Heart right ventricle (tissue), 16 donors: ENCODE results near the gene PSMB3. TPM values are rescaled to one million over a fixed set of nuclear protein-coding genes. Genes with fewer than 3 reads are reported as not detected.

Experiments
- ATAC-seq, 8 donors: fragments of 200-7000 bp; cut with Tn5 transposase; one replicate each; pipeline ENCODE4 v1.9.1; 2020; ENCODE audit warnings: mild to moderate bottlenecking in 8 of 8, moderate library complexity in 8 of 8, moderate number of reproducible peaks in 1 of 8
- DNase-seq, 2 donors: peaks; one replicate each; pipeline ENCODE4 v3.0.0-alpha.2; 2020
- H3K27ac ChIP-seq, 10 donors: fragments of 200-600 bp; sonication (generic) in 2 of 10; one replicate each; pipeline versions ENCODE4 v1.5.0 to v1.8.0; 2020 to 2022; ENCODE audit warnings: mild to moderate bottlenecking in 3 of 10
- H3K27me3 ChIP-seq, 7 donors: fragments of 200-600 bp; one replicate each; pipeline ENCODE4 v1.8.0; 2021 to 2022; ENCODE audit warnings: mild to moderate bottlenecking in 2 of 7
- H3K36me3 ChIP-seq, 9 donors: fragments of 200-600 bp; sonication (generic) in 1 of 9; one replicate each; pipeline versions ENCODE4 v1.5.0 to v1.8.0; 2020 to 2022; ENCODE audit warnings: mild to moderate bottlenecking in 2 of 9
- H3K4me1 ChIP-seq, 9 donors: fragments of 200-600 bp; sonication (generic) in 1 of 9; one replicate each; pipeline versions ENCODE4 v1.5.0 to v1.8.0; 2020 to 2022; ENCODE audit warnings: mild to moderate bottlenecking in 4 of 9
- H3K4me3 ChIP-seq, 10 donors: fragments of 200-600 bp; sonication (generic) in 2 of 10; one replicate each; pipeline versions ENCODE4 v1.5.0 to v1.8.0; 2020 to 2022; ENCODE audit warnings: mild to moderate bottlenecking in 7 of 10, moderate library complexity in 2 of 10
- H3K9me3 ChIP-seq, 11 donors: fragments of 200-600 bp in 10 of 11; sonication (generic) in 2 of 11; one replicate each; pipeline versions ENCODE4 v1.5.0 to v1.8.0; 2013 to 2022; ENCODE audit warnings: mild to moderate bottlenecking in 2 of 11, control low read depth in 1 of 11, moderate library complexity in 1 of 11
- WGBS, 2 donors: extraction: QIAGEN DNeasy Blood & Tissue Kit; methylation state at CpG; one replicate each; pipeline ENCODE4 v1.1.7; 2013; ENCODE audit warnings: inconsistent platforms in 1 of 2; 5-methylcytosine and 5-hydroxymethylcytosine counted together
- intact Hi-C, 10 donors: fragments of 100-400 bp; cut with DNase I; formaldehyde crosslinking; loops; one replicate each; pipeline versions ENCODE4 v1.11.1 to v1.14.2; 2022
- polyA plus RNA-seq, 2 donors: library from polyadenylated mRNA; stranded (reverse); fragments of 200-250 nt; gene quantifications; one replicate each; pipeline ENCODE4 v1.2.3, GENCODE V29; 2013
- total RNA-seq, 10 donors: library from RNA; stranded (reverse); fragmentation: NEBNext Ultra II Directional in 3 of 10; extraction: Animal tissue kit (Norgen Biotek cat#: 25700) in 3 of 10; gene quantifications; one replicate each; pipeline versions ENCODE4 v1.2.1 to v1.2.4, GENCODE V29; 2021 to 2023
- TF ChIP-seq, protein P1 (sequence below), 9 donors: fragments of 200-600 bp; sonication (generic) in 2 of 9; IDR thresholded peaks; one replicate each; pipeline versions ENCODE4 v1.5.0 to v1.8.0; 2021 to 2022; ENCODE audit warnings: antibody characterized with exemption in 9 of 9, mild to moderate bottlenecking in 5 of 9, moderate library complexity in 1 of 9
- donor health status: Arrhythmogenic right ventricular cardiomyopathy.
- donor health status: ischemic (EF 13 %, LVEDD 7.1; RV severe dilation, severe dysfunction).
- donor health status: healthy with polysubstance abuse.
- donor health status: DM: no; HTN: yes; CAD: no.
- donor health status: DM: no; HTN: no; CAD: no.
- donor health status: ischemic (EF 25% LVEDD 6.9; RV normal size, moderate dysfunction).
- donor health status: ischemic (EF 25% LVEDD 5.7; RV mildly dilated, moderate dysfunction).
- donor health status: healthy.
- donor health status: DM: yes; HTN: yes; CAD: no.
- donor health status: Ischemic cardiomyopathy.
- donor health status: ischemic (EF 35%, LVEDD 5.7; RV mildly dilated, moderate dysfunction).
- donor health status: nonischemic (EF 11% LVEDD 7.7; RV severe dilation, severe dysfunction).
- donor health status: DM: yes; HTN: yes; CAD: no.
- donor health status: PGD.
- donor health status: ischemic (EF 29% LVEDD 5.4; RV normal size, mild dysfunction).
- donor health status: nonischemic (EF 23%, LVEDD 6.1; RV moderate dilation, normal function).

The PSMB3 gene
- total and polyA plus RNA-seq, 12 donors = 148 to 379 (median 165) TPM

DNA sequence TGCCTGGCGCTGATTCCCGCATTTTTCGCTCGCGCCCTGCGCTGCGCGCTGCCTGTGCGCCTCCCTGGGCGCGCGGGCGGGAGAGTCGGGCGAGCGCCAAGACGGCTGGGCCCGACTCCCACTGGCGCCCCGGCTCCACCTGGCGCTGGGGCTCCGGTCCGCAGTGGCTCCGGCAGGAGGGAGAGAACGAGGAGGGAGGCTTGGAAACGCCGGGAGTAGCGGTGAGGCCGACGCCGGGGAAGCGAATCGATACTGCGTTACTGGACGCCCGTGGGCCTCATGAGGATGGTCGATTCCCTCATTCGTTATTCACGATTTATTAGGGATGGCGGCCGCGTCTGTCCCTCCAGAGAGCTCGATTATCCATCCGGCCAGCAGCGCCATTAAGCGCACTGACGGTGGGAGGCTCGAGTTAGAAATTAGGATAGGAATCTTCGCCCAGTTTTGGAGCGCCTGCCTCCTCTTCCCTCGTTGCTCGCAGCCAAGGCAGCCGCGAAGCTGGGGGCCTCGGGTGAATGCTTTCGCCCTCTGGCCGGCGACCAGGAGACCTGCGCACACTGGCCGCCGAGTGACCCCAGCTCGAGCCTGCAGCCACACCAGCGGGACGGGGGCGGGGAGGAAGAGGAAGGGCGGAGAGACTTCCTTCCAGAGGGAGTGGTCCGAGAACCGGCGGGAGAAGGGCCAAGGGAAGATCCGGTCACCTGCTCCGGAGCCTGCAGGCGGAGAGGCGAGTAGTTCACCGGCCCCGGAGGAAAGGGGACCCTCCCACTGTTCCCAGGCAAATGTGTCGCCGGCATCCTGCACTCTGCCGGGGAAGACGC is 3.1 kb upstream of the PSMB3 start:
- peak; percentile 48 to 74 (median 62) for ATAC-seq
- TF ChIP-seq, protein P1, sequence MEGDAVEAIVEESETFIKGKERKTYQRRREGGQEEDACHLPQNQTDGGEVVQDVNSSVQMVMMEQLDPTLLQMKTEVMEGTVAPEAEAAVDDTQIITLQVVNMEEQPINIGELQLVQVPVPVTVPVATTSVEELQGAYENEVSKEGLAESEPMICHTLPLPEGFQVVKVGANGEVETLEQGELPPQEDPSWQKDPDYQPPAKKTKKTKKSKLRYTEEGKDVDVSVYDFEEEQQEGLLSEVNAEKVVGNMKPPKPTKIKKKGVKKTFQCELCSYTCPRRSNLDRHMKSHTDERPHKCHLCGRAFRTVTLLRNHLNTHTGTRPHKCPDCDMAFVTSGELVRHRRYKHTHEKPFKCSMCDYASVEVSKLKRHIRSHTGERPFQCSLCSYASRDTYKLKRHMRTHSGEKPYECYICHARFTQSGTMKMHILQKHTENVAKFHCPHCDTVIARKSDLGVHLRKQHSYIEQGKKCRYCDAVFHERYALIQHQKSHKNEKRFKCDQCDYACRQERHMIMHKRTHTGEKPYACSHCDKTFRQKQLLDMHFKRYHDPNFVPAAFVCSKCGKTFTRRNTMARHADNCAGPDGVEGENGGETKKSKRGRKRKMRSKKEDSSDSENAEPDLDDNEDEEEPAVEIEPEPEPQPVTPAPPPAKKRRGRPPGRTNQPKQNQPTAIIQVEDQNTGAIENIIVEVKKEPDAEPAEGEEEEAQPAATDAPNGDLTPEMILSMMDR (IDR thresholded peaks at IDR 0.05) = peak in 2 of 9 donors; percentile 30 to 31
- DNase-seq = peak; percentile 90 to 95
- peaks cover 0 to 10% (median 0%) of the 10 kb centered on the region in 9 donors for H3K36me3 ChIP-seq
- peaks cover 0 to 52% (median 0%) of the 10 kb centered on the region in 7 donors for H3K27me3 ChIP-seq
- H3K4me1 ChIP-seq = peaks cover 9 to 78% (median 66%) of the 10 kb centered on the region in 9 donors
- no peaks in the 10 kb centered on the region for H3K9me3 ChIP-seq
- peak overlapping the region; percentile 89 to 99 (median 96) for H3K27ac ChIP-seq
- intact Hi-C loops = loop anchor here in 4 of 10 donors (2.0 to 10.0 kb wide), 4 partner anchors 19 to 105 kb away; partner anchors contain the start of genes PIP4K2B (in 2 of the 4), CISD3 (in 1 of the 4) and RPL23 (in 1 of the 4)
- peak overlapping the region; percentile 58 to 99 (median 84) for H3K4me3 ChIP-seq
- 1% methylated on average over 78 to 79 of the region's 79 CpGs for WGBS, 2 donors

DNA sequence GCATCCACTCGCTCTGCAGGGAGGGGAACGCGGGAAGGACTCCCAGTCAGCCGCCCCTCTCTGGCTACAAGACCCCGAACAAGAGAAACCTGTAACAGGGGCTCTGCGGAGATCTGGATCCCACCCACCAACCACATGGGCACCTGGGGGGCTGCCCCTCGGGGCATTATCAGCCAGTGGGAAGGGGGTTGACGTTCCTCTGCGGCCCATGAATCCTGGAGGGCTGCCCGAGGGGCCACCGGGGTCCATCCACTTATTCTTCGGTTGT is 2.6 kb upstream of the PSMB3 start:
- no peaks in the 10 kb centered on the region for H3K9me3 ChIP-seq
- ATAC-seq = no peak
- H3K4me1 ChIP-seq = peaks cover 9 to 77% (median 65%) of the 10 kb centered on the region in 9 donors

DNA sequence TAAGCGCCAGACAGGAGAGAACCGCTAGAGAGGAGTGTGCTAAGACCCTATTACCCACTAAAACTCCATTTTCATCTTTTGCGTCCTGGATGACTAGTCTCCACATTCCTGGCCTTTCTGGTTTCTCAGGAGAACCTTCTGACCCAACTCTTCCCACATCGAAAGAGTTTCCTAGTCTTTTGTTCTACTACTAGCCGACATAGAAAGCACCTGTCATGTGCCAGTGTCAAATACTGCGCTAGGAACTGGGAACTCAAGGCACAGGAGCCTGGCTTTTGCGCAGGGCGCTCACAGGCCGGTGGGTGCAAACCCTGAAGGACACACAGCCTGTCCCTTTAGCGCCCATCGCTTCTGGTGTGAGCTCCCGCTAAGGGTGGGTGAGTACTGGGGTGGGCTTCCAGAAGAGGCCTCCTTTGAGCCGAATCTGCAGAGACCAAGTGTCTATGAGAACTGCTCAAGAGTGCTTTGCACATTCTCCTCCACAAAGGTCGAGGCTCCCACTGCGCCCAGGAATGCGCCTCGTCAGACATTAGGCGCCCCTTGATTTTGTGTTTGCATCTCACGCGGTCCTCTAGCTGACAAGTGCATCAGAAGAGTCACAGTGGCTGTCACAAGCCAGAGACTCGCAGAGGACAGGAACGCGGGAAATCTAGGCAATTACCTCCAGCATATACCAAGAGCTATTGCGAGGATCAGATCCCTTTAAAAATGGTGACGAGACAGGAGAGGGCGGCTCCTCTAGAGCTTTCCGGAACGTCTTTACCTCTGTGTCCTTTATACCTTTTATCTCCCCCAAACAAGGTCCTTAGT is 2.0 kb upstream of the PSMB3 start:
- peaks cover 9 to 74% (median 61%) of the 10 kb centered on the region in 9 donors for H3K4me1 ChIP-seq
- no peaks in the 10 kb centered on the region for H3K9me3 ChIP-seq
- peak overlapping the region; percentile 59 to 99 (median 96) for H3K27ac ChIP-seq
- TF ChIP-seq, protein P1 (IDR thresholded peaks at IDR 0.05) = no peak
- WGBS, 2 donors = 28 to 30% methylated on average over 28 of the region's 28 CpGs
- peaks cover 0 to 21% (median 0%) of the 10 kb centered on the region in 9 donors for H3K36me3 ChIP-seq
- H3K4me3 ChIP-seq = peak overlapping the region in 9 of 10 donors; percentile 67 to 99 (median 89)
- intact Hi-C loops = loop anchor here in 3 of 10 donors (5.0 to 10.0 kb wide), 2 partner anchors 47 to 104 kb away; partner anchors contain the start of genes PIP4K2B (in 2 of the 3) and RPL23 (in 1 of the 3)
- ATAC-seq (no peak), DNase-seq (no peak)
- peaks cover 0 to 52% (median 0%) of the 10 kb centered on the region in 7 donors for H3K27me3 ChIP-seq

More for the DNA sequence above, 2.6 kb upstream of the PSMB3 start:
- Histone ChIP-seq H3K4me3 (peak overlapping the region in 9 of 10 donors; percentile 67 to 99 (median 89)), H3K36me3 (peaks cover 0 to 15% (median 0%) of the 10 kb centered on the region in 9 donors), H3K27ac (peak overlapping the region; percentile 59 to 99 (median 96)), H3K27me3 (peaks cover 0 to 52% (median 0%) of the 10 kb centered on the region in 7 donors)
- no peak for DNase-seq
- 4 to 7% methylated on average over 12 of the region's 12 CpGs for WGBS, 2 donors
- intact Hi-C loops = loop anchor here in 3 of 10 donors (5.0 to 10.0 kb wide), 2 partner anchors 47 to 105 kb away; partner anchors contain the start of genes PIP4K2B (in 2 of the 3) and RPL23 (in 1 of the 3)
- TF ChIP-seq, protein P1 (IDR thresholded peaks at IDR 0.05) = peak in 2 of 9 donors; percentile 8 to 29
